Progenitor cell of endocrine pancreas (in vitro differentiated cells): Measurements from ENCODE around the gene SPNS2. TPM values are rescaled to one million over a fixed set of nuclear protein-coding genes. Genes with fewer than 3 reads are reported as not detected.

Experiments used
- DNase-seq: peaks from one replicate; pipeline ENCODE4 v3.0.0; 2021; ENCODE audit warnings: low spot score; ENCODE audit not compliant: unreplicated experiment
- H3K27ac Mint-ChIP-seq: 2 replicates; pipeline ENCODE4 v1.8.0; 2021; ENCODE audit warnings: mild to moderate bottlenecking, moderate library complexity, mixed read lengths
- H3K27me3 Mint-ChIP-seq: 2 replicates; pipeline ENCODE4 v1.8.0; 2021; ENCODE audit warnings: mixed read lengths
- H3K36me3 Mint-ChIP-seq: 2 replicates; pipeline ENCODE4 v1.8.0; 2022; ENCODE audit warnings: mixed read lengths; ENCODE audit not compliant: insufficient read depth
- H3K4me1 Mint-ChIP-seq: 2 replicates; pipeline ENCODE4 v1.8.0; 2021; ENCODE audit warnings: low read depth, mixed read lengths
- H3K4me3 Mint-ChIP-seq: 2 replicates; pipeline ENCODE4 v1.8.0; 2021; ENCODE audit warnings: low read depth, mild to moderate bottlenecking, moderate library complexity, mixed read lengths
- H3K9me3 Mint-ChIP-seq: 2 replicates; pipeline ENCODE4 v1.8.0; 2021; ENCODE audit warnings: low read depth, mixed read lengths
- total RNA-seq: library from RNA; stranded (reverse); gene quantifications from 2 replicates; pipeline ENCODE4 v1.2.1, GENCODE V29; 2021
- TF ChIP-seq, protein P1 (sequence below): fragments of 200-600 bp; sonication (generic); IDR thresholded peaks from one replicate; pipeline ENCODE4 v1.5.0; 2021; ENCODE audit warnings: antibody characterized with exemption, mild to moderate bottlenecking; ENCODE audit not compliant: unreplicated experiment

The SPNS2 gene
- total RNA-seq, 1 donor from 2014 or later: 0.60 TPM

DNA sequence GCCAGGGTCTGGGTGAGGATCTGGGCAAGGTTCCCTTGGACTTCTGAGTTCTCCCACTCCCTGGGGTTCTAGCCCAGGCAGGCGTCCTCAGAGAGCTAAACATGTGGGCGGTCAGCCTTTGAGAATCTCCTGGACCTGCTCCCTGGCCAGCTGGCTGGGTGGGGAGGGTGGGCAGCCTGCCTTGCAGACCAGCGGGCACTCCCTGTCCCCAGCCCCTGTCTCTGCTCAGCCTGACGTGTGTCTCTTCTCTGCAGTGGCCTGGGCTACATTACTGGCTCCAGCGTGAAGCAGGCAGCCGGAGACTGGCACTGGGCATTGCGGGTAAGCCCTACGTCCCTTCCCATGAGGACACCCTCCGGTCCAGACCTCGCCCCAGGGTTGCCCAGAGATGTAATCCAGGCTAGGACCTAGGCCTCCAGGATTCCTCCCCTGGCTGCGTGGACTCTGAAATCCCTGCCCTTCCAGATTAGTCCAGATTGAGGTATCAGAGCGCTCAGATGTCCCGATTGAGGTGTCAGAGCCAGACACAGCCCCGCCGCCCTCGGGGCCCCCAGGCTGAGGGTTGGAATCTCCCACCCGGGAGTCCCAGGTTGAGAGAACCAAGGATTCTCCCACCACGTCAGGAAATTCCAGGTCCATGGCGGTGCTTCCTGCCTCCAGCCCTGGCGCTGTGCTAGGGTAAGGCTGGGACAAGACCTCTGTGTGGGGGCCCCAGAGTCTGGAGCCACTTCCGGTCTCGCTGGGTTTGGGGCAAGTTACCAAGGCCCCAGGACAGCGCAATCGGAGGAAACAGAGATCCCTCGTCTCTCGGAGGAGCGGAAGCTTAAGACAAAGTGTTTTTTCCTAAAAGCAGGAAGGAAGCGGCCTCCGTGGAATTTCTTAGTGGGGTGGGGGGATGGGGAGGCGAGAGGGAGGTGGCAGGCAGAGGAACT lies 32.4 kb downstream of the SPNS2 start:
- no peaks in the 10 kb centered on the region for H3K36me3 Mint-ChIP-seq
- no peaks in the 10 kb centered on the region for H3K9me3 Mint-ChIP-seq
- H3K4me1 Mint-ChIP-seq: peaks cover 6% of the 10 kb centered on the region
- H3K27me3 Mint-ChIP-seq: peaks cover 37% of the 10 kb centered on the region
- DNase-seq: no peak
- H3K4me3 Mint-ChIP-seq: no peak overlapping the region
- no peak overlapping the region for H3K27ac Mint-ChIP-seq
- TF ChIP-seq, protein P1, sequence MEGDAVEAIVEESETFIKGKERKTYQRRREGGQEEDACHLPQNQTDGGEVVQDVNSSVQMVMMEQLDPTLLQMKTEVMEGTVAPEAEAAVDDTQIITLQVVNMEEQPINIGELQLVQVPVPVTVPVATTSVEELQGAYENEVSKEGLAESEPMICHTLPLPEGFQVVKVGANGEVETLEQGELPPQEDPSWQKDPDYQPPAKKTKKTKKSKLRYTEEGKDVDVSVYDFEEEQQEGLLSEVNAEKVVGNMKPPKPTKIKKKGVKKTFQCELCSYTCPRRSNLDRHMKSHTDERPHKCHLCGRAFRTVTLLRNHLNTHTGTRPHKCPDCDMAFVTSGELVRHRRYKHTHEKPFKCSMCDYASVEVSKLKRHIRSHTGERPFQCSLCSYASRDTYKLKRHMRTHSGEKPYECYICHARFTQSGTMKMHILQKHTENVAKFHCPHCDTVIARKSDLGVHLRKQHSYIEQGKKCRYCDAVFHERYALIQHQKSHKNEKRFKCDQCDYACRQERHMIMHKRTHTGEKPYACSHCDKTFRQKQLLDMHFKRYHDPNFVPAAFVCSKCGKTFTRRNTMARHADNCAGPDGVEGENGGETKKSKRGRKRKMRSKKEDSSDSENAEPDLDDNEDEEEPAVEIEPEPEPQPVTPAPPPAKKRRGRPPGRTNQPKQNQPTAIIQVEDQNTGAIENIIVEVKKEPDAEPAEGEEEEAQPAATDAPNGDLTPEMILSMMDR: no peak

- TF ChIP-seq, protein P1: no peak
- Mint-ChIP-seq H3K9me3 (no peaks in the 10 kb centered on the region), H3K27me3 (peaks cover 29% of the 10 kb centered on the region), H3K36me3 (no peaks in the 10 kb centered on the region), H3K27ac (no peak overlapping the region), H3K4me3 (no peak overlapping the region), H3K4me1 (peaks cover 6% of the 10 kb centered on the region)
- DNase-seq: no peak
Measured at GRCh38 chr17:4531988-4532736, 33.5 kb downstream of the SPNS2 start.

DNA sequence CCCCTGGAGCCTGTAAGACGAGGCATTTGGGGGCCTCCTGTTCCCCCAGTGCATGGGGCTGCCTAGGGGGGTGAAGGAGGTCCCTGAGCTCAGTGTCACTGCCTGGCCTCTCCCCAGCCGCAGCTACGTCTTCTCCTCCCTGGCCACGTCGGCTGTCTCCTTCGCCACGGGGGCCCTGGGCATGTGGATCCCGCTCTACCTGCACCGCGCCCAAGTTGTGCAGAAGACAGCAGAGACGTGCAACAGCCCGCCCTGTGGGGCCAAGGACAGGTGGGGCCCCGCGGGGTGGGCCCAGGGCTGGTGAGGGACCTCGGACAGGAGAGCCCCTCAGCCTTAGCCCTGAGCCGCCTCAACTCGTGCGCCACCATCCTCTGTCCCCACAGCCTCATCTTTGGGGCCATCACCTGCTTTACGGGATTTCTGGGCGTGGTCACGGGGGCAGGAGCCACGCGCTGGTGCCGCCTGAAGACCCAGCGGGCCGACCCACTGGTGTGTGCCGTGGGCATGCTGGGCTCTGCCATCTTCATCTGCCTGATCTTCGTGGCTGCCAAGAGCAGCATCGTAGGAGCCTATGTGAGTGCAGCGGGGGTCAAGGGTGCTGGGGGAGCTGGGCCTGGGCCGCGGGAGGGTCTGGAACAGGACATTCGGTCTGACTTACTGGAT lies 34.3 kb downstream of the SPNS2 start:
- TF ChIP-seq, protein P1: no peak
- H3K4me3 Mint-ChIP-seq: no peak overlapping the region
- H3K27ac Mint-ChIP-seq: no peak overlapping the region
- no peaks in the 10 kb centered on the region for H3K36me3 Mint-ChIP-seq
- no peaks in the 10 kb centered on the region for H3K9me3 Mint-ChIP-seq
- no peak for DNase-seq
- H3K27me3 Mint-ChIP-seq: peaks cover 22% of the 10 kb centered on the region
- H3K4me1 Mint-ChIP-seq: peaks cover 6% of the 10 kb centered on the region

DNA sequence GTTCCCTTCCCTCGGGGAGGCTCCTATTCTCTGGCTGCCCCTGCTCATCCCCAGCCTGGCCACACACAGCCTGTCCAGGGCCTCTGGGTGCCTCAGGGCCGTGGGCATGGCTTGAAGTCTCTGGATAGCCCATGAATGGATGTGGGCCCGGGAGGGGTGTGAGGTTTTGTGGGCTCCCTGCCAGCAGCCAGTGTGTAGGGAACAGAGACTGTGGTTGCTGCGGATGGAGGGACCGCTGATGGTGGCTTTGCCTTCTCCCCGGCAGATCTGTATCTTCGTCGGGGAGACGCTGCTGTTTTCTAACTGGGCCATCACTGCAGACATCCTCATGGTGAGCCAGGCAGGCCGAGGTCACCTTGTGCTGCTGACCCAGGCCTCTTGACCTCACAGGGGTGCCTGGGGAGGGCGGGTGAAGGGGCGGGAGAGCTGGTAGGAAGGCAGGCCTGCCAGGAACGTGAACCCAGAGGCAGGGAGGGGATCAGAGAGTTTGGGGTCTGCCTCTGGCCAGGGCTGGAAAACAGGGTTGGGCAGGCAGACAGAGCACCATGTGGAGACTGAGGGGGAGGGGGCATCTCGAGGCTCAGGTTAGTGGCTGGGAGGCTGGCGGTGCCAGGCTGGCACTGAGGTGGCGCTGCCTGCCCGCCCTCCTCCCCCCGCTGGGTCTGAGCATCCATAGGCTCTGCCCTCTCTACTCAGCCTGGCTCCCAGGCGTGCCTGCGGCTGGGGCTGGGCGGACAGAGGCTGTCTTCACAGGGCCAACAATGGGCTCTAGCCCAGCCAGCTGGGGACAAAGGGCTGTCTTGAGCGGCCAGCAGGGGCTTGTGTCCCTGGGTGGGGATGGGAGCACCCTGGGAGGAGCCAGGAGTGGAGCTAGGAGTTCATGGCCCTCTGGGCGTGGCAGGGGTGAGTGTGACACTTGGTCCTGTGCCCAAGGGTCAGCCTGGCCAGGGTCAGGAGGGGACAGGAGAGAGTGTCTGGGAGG lies 35.1 kb downstream of the SPNS2 start:
- Mint-ChIP-seq H3K27ac (no peak overlapping the region), H3K27me3 (peaks cover 22% of the 10 kb centered on the region), H3K36me3 (no peaks in the 10 kb centered on the region), H3K9me3 (no peaks in the 10 kb centered on the region), H3K4me1 (peaks cover 6% of the 10 kb centered on the region), H3K4me3 (no peak overlapping the region)
- DNase-seq: no peak
- TF ChIP-seq, protein P1: no peak
